Neural progenitor cell (in vitro differentiated cells): ENCODE data around the gene DTNB.

ENCODE experiments used
- EZH2 ChIP-seq: fragments of 200-600 bp; sonication (generic); IDR thresholded peaks from 2 replicates; pipeline ENCODE4 v1.6.1; 2017; ENCODE audit warnings: antibody characterized with exemption, mild to moderate bottlenecking, moderate library complexity
- EZH2phosphoT487 ChIP-seq: fragments of 200-600 bp; sonication (generic); IDR thresholded peaks from 2 replicates; pipeline ENCODE4 v1.6.1; 2017; ENCODE audit warnings: antibody characterized with exemption
- TF ChIP-seq, protein P1 (sequence below): fragments of 200-600 bp; sonication (generic); IDR thresholded peaks from 2 replicates; pipeline ENCODE4 v1.5.1; 2017; ENCODE audit warnings: antibody characterized with exemption, mild to moderate bottlenecking

GRCh38 chr2:25608718-25609117, 64.7 kb downstream of the DTNB start:
- TF ChIP-seq EZH2, result no peak
- TF ChIP-seq, protein P1, sequence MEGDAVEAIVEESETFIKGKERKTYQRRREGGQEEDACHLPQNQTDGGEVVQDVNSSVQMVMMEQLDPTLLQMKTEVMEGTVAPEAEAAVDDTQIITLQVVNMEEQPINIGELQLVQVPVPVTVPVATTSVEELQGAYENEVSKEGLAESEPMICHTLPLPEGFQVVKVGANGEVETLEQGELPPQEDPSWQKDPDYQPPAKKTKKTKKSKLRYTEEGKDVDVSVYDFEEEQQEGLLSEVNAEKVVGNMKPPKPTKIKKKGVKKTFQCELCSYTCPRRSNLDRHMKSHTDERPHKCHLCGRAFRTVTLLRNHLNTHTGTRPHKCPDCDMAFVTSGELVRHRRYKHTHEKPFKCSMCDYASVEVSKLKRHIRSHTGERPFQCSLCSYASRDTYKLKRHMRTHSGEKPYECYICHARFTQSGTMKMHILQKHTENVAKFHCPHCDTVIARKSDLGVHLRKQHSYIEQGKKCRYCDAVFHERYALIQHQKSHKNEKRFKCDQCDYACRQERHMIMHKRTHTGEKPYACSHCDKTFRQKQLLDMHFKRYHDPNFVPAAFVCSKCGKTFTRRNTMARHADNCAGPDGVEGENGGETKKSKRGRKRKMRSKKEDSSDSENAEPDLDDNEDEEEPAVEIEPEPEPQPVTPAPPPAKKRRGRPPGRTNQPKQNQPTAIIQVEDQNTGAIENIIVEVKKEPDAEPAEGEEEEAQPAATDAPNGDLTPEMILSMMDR, result no peak
- TF ChIP-seq EZH2phosphoT487, result no peak
